ENCODE measurements around the gene FBXO28. TPM values are rescaled to one million over a fixed set of nuclear protein-coding genes. Genes with fewer than 3 reads are reported as not detected.
"Not testable (repeated sequence)": the region's sequence is repeated elsewhere in the genome, so short reads cannot be mapped to it uniquely, and the experiment has no call there.

Gene FBXO28
- polyA plus RNA-seq, 1 donor (not counting 4 experiments of a cell fraction or from before 2014, with no cell fraction given) = 36.5 TPM

DNA sequence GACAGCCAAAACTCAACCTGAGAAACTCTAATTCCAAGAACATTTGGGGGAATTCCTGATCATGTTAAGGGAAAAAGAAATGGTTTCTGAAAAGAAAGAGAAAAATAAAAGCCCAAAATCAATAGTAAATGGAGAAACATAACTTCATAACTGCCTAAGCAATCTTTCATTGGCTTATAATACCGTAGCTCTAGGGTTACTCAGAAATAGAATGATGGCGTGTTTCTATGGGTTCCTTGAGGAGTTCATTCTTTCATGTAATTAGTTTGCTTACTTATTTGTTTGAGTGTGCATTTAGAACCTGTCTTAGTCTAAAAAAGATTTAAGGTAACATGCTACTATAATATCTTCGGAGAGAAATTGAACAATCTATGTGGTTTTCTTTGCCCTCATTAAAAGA is 37.5 kb upstream of the FBXO28 start:
- Histone ChIP-seq H3K27me3 (ENCODE audit: control insufficient read depth, extremely low read depth, insufficient read depth, low read length) (no peaks in the 10 kb centered on the region), H4K20me1 (ENCODE audit: control insufficient read depth, extremely low read depth, insufficient read depth, low read length) (no peaks in the 10 kb centered on the region), H3K79me2 (ENCODE audit: control insufficient read depth, insufficient read depth, low read length) (no peaks in the 10 kb centered on the region), H3K4me3 (ENCODE audit: control insufficient read depth in 2 of 3, extremely low read depth in 1 of 3, insufficient read depth in 2 of 3, low read depth in 1 of 3, low read length in 3 of 3) (no peak overlapping the region), H2AFZ (ENCODE audit: control insufficient read depth, low read length) (no peak overlapping the region), H3K27ac (ENCODE audit: control insufficient read depth, insufficient read depth, low read length) (no peak overlapping the region), H3K36me3 (ENCODE audit: control insufficient read depth in 2 of 2, extremely low read depth in 1 of 2, insufficient read depth in 2 of 2, low read length in 2 of 2) (no peaks in the 10 kb centered on the region), H3K9ac (ENCODE audit: control insufficient read depth, extremely low read depth, insufficient read depth, low read length) (no peak overlapping the region), H3K9me1 (ENCODE audit: control insufficient read depth, extremely low read depth, insufficient read depth, low read length) (no peaks in the 10 kb centered on the region), H3K4me1 (ENCODE audit: control insufficient read depth, extremely low read depth, insufficient read depth, low read length) (no peaks in the 10 kb centered on the region), H3K9me3 (ENCODE audit: control insufficient read depth, low read depth, low read length) (no peaks in the 10 kb centered on the region), H3K4me2 (ENCODE audit: control insufficient read depth, extremely low read depth, insufficient read depth, low read depth, low read length) (no peak overlapping the region)
- DNase-seq (ENCODE audit: low read depth, low spot score) = no peak
- TF ChIP-seq, protein P1, sequence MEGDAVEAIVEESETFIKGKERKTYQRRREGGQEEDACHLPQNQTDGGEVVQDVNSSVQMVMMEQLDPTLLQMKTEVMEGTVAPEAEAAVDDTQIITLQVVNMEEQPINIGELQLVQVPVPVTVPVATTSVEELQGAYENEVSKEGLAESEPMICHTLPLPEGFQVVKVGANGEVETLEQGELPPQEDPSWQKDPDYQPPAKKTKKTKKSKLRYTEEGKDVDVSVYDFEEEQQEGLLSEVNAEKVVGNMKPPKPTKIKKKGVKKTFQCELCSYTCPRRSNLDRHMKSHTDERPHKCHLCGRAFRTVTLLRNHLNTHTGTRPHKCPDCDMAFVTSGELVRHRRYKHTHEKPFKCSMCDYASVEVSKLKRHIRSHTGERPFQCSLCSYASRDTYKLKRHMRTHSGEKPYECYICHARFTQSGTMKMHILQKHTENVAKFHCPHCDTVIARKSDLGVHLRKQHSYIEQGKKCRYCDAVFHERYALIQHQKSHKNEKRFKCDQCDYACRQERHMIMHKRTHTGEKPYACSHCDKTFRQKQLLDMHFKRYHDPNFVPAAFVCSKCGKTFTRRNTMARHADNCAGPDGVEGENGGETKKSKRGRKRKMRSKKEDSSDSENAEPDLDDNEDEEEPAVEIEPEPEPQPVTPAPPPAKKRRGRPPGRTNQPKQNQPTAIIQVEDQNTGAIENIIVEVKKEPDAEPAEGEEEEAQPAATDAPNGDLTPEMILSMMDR (optimal IDR thresholded peaks at IDR 0.05 in 1 of 3, IDR thresholded peaks at IDR 0.05 in 1 of 3, conservative IDR thresholded peaks at IDR 0.05 in 1 of 3; ENCODE audit: extremely low read depth in 1 of 3, insufficient read depth in 2 of 3, low read length in 3 of 3) = no peak
- no peak for TF ChIP-seq EZH2 (IDR thresholded peaks at IDR 0.05; ENCODE audit: low read length)
- FAIRE-seq = no peak
- dilution Hi-C loops (cut with MboI; ENCODE audit: extremely low pct_ligation_motif_present, low sequenced_read_pairs) = no loop called here

DNA sequence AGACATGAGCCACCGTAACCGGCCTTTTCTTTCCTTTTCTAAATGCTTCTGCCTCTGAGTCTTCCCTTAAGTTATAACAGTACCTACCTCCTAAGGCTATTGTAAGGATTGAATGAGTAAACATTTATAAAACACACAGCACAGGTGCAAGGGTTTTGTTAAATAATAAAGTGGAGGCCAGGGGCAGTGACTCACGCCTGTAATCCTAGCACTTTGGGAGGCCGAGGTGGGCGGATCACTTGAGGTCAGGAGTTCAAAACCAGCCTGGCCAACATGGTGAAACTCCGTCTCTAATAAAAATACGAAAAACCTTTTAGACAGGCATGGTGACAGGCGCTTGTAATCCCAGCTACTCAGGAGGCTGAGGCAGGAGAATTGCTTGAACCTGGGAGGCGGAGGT is 34.3 kb upstream of the FBXO28 start:
- not testable (repeated sequence) for H2AFZ ChIP-seq (ENCODE audit: control insufficient read depth, low read length)

DNA sequence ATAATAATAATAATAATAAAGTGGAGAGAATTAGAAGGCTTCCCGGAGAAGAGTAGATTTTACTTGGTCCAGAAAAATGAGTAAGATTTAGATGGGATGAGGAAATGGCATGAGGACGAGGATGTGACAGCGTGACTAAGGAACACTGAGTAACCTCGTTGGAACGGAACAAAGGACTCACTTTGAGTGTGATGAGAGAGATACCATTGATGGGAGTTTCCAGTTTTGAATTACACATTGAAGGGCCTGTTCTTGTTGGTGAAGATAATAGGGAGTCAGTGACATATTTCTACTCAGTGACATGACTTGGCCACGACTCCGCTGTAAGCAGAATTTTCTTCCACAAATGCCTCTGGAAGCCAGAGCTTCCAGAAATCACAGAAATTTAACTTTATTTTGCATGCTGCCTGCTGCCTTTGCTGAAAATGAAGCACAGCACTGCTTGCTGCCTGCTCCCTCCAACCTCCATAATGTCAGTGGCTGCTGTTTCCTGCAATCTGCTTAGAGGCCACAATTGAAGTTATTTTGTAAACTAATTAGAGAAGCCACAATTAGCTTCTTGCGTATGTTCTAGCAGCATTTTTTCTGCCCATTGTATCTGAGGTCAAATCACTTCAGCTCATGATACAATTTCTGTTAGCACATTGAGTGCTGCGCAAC is 33.7 kb upstream of the FBXO28 start:
- Histone ChIP-seq H2AFZ (ENCODE audit: control insufficient read depth, low read length) (no peak overlapping the region), H3K9me1 (ENCODE audit: control insufficient read depth, extremely low read depth, insufficient read depth, low read length) (no peaks in the 10 kb centered on the region), H3K27me3 (ENCODE audit: control insufficient read depth, extremely low read depth, insufficient read depth, low read length) (no peaks in the 10 kb centered on the region), H3K79me2 (ENCODE audit: control insufficient read depth, insufficient read depth, low read length) (no peaks in the 10 kb centered on the region), H3K4me2 (ENCODE audit: control insufficient read depth, extremely low read depth, insufficient read depth, low read depth, low read length) (no peak overlapping the region), H3K4me3 (ENCODE audit: control insufficient read depth in 2 of 3, extremely low read depth in 1 of 3, insufficient read depth in 2 of 3, low read depth in 1 of 3, low read length in 3 of 3) (no peak overlapping the region), H4K20me1 (ENCODE audit: control insufficient read depth, extremely low read depth, insufficient read depth, low read length) (no peaks in the 10 kb centered on the region), H3K27ac (ENCODE audit: control insufficient read depth, insufficient read depth, low read length) (no peak overlapping the region), H3K36me3 (ENCODE audit: control insufficient read depth in 2 of 2, extremely low read depth in 1 of 2, insufficient read depth in 2 of 2, low read length in 2 of 2) (no peaks in the 10 kb centered on the region), H3K9me3 (ENCODE audit: control insufficient read depth, low read depth, low read length) (no peaks in the 10 kb centered on the region), H3K9ac (ENCODE audit: control insufficient read depth, extremely low read depth, insufficient read depth, low read length) (no peak overlapping the region), H3K4me1 (ENCODE audit: control insufficient read depth, extremely low read depth, insufficient read depth, low read length) (no peaks in the 10 kb centered on the region)
- DNase-seq (ENCODE audit: low read depth, low spot score) = no peak
- TF ChIP-seq, protein P1 (optimal IDR thresholded peaks at IDR 0.05 in 1 of 3, IDR thresholded peaks at IDR 0.05 in 1 of 3, conservative IDR thresholded peaks at IDR 0.05 in 1 of 3; ENCODE audit: extremely low read depth in 1 of 3, insufficient read depth in 2 of 3, low read length in 3 of 3) = no peak
- no peak for TF ChIP-seq EZH2 (IDR thresholded peaks at IDR 0.05; ENCODE audit: low read length)
- dilution Hi-C loops (cut with MboI; ENCODE audit: extremely low pct_ligation_motif_present, low sequenced_read_pairs) = no loop called here
- FAIRE-seq = no peak

More for the DNA sequence above, 34.3 kb upstream of the FBXO28 start:
- H3K27ac ChIP-seq (ENCODE audit: control insufficient read depth, insufficient read depth, low read length); H3K4me3 ChIP-seq (ENCODE audit: control insufficient read depth in 2 of 3, extremely low read depth in 1 of 3, insufficient read depth in 2 of 3, low read depth in 1 of 3, low read length in 3 of 3); H3K4me1 ChIP-seq (ENCODE audit: control insufficient read depth, extremely low read depth, insufficient read depth, low read length); H3K9me1 ChIP-seq (ENCODE audit: control insufficient read depth, extremely low read depth, insufficient read depth, low read length); dilution Hi-C loops (cut with MboI; ENCODE audit: extremely low pct_ligation_motif_present, low sequenced_read_pairs); H3K79me2 ChIP-seq (ENCODE audit: control insufficient read depth, insufficient read depth, low read length); H3K9me3 ChIP-seq (ENCODE audit: control insufficient read depth, low read depth, low read length); FAIRE-seq; H4K20me1 ChIP-seq (ENCODE audit: control insufficient read depth, extremely low read depth, insufficient read depth, low read length); H3K36me3 ChIP-seq (ENCODE audit: control insufficient read depth in 2 of 2, extremely low read depth in 1 of 2, insufficient read depth in 2 of 2, low read length in 2 of 2); H3K4me2 ChIP-seq (ENCODE audit: control insufficient read depth, extremely low read depth, insufficient read depth, low read depth, low read length); DNase-seq (ENCODE audit: low read depth, low spot score); H3K27me3 ChIP-seq (ENCODE audit: control insufficient read depth, extremely low read depth, insufficient read depth, low read length); H3K9ac ChIP-seq (ENCODE audit: control insufficient read depth, extremely low read depth, insufficient read depth, low read length): not testable (repeated sequence)

All from keratinocyte (primary cell).